ENCODE results near the gene FOXR1. TPM values are rescaled to one million over a fixed set of nuclear protein-coding genes. Genes with fewer than 3 reads are reported as not detected.

The FOXR1 gene
- total and polyA plus RNA-seq, 7 experiments from 2014 or later = not detected

DNA sequence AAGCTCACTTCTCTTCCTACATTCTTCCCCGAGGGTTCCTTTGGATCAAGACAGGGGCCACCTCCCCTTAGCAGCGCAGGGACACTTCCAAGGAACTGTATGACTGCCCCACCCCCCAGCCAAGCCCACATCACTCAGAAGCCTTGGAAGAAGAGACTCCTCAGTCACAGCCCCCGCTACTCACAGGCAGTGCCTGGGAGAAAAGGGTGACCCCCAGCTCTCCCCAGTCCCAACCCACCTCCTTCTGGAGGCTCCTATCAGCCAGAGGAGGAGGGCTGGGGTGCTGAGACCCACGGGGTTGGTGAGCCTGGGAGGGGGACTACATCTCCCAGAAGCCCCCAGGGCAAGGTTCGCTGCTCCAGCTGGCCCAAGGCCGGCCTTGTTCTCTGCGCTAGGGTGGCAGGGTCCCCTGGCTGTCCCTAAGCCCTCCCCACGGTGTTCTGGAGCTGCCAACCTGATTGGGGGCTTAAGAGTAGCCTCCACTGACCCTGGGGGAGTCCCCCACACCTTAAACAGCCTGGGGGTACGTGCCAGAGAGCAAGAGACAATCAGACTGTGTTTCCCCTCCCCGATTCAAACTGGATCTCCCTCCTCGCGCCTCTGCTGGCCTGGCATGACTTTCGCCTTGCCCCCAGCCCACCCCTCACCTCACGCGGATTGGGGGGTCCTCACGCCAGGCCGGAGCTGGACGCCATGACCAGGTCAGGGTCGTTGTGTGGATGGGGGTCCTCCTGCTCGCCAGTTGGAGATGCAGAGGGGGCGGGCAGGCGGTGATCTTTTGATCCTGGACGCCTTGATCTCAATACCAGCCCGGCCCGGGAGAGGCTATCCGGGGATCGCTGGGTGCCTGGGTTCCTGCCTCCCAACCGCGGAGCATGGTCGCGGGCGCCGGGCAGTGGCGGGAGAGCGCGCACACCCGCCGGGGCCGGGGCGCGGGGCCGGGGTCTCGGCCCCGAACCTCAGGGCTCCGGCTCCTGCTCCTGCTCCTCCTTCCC is 46.7 kb upstream of the FOXR1 start:
- intact Hi-C loops (cut with micrococcal nuclease) = loop anchor here (1.0 to 5.0 kb wide), 8 partner anchors 11 to 703 kb away; partner anchors contain the start of genes KMT2A (in 2 of the 2), ARCN1 (in 1 of the 2), CD3D (in 1 of the 2) and CD3G (in 1 of the 2)
- H3K4me3 ChIP-seq (ENCODE audit: low read length) = peak overlapping the region; percentile 99
- no peaks in the 10 kb centered on the region for H3K9me3 ChIP-seq (ENCODE audit: control insufficient read depth in 2 of 3, low read length in 3 of 3)
- no peak for ATAC-seq
- peaks cover 0 to 5% (median 0%) of the 10 kb centered on the region in 11 donors for H3K9me3 Mint-ChIP-seq
- ChIA-PET CTCF (interaction anchor here (0.5 to 2.3 kb wide), 8 partner anchors 15 to 134 kb away, joined by 3 to 10 read pairs (median 5); partner anchors contain the start of gene DDX6), POLR2A (interaction anchor here (0.5 to 3.5 kb wide), 13 partner anchors 13 to 469 kb away, joined by 3 to 21 read pairs (median 5); partner anchors contain the start of gene DPAGT1)
- H3K27ac ChIP-seq (ENCODE audit: low read depth, low read length) = peak overlapping the region; percentile 96
- DNase-seq = peak in 8 of 9 donors; percentile 8 to 67 (median 56)
- peaks cover 0 to 36% (median 0%) of the 10 kb centered on the region in 3 experiments for H3K36me3 ChIP-seq (ENCODE audit: control insufficient read depth in 2 of 3, insufficient read depth in 3 of 3, low read length in 3 of 3)
- no peaks in the 10 kb centered on the region for H3K27me3 ChIP-seq (ENCODE audit: control insufficient read depth in 2 of 2, insufficient read depth in 2 of 2, low read length in 2 of 2)
- H3K4me3 Mint-ChIP-seq = peak overlapping the region; percentile 91 to 99 (median 95)
- H3K36me3 Mint-ChIP-seq = peaks cover 0 to 22% (median 20%) of the 10 kb centered on the region in 5 donors
- peaks cover 27 to 45% of the 10 kb centered on the region in 2 donors for H3K4me1 ChIP-seq (ENCODE audit: control insufficient read depth in 2 of 2, insufficient read depth in 2 of 2, low read length in 2 of 2)
- peak overlapping the region; percentile 71 to 100 (median 98) for H3K27ac Mint-ChIP-seq
- peaks cover 34 to 59% (median 39%) of the 10 kb centered on the region in 7 donors for H3K4me1 Mint-ChIP-seq
- peaks cover 0 to 2% (median 0%) of the 10 kb centered on the region in 5 donors for H3K27me3 Mint-ChIP-seq

DNA sequence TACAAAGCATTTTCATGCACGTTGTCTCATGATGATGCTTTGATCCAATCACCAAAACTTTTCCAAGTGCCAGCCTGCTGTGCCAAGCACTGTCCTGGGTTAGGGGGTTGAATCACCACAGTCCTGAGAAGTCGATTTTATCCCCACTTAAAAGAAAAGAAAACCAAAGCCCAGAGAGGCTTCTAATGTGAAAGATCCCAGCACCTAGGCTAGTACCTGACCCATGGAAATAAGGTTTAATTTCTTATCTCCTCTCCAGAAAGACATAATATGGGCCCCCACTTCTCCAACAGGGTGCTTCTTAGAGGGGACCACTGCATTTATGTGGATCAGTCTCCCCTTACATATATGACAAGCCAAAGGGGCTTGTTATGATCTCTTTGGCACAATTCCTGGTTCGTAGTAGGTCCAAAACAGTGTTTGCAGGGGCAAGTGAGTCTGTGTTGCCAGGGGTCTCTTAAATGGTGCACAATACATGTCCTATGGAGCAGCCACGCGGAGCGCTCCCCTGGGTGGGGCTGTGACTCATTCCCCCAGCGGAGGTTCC is 43.9 kb upstream of the FOXR1 start:
- Histone ChIP-seq H3K27me3 (ENCODE audit: control insufficient read depth in 2 of 2, insufficient read depth in 2 of 2, low read length in 2 of 2) (no peaks in the 10 kb centered on the region), H3K9me3 (ENCODE audit: control insufficient read depth in 2 of 3, low read length in 3 of 3) (no peaks in the 10 kb centered on the region), H3K4me1 (ENCODE audit: control insufficient read depth in 2 of 2, insufficient read depth in 2 of 2, low read length in 2 of 2) (peaks cover 29 to 30% of the 10 kb centered on the region in 2 donors), H3K4me3 (ENCODE audit: low read length) (peak overlapping the region; percentile 99), H3K27ac (ENCODE audit: low read depth, low read length) (peak overlapping the region; percentile 96), H3K36me3 (ENCODE audit: control insufficient read depth in 2 of 3, insufficient read depth in 3 of 3, low read length in 3 of 3) (peaks cover 0 to 29% (median 0%) of the 10 kb centered on the region in 3 experiments)
- Mint-ChIP-seq H3K4me1 (peaks cover 25 to 56% (median 40%) of the 10 kb centered on the region in 7 donors), H3K9me3 (peaks cover 0 to 7% (median 0%) of the 10 kb centered on the region in 11 donors), H3K27ac (peak overlapping the region; percentile 93 to 100 (median 99)), H3K27me3 (peaks cover 0 to 2% (median 0%) of the 10 kb centered on the region in 5 donors), H3K36me3 (peaks cover 0 to 17% (median 14%) of the 10 kb centered on the region in 5 donors), H3K4me3 (peak overlapping the region; percentile 86 to 98 (median 95))
- ATAC-seq (no peak), DNase-seq (no peak)
- intact Hi-C loops (cut with micrococcal nuclease) = loop anchor here (1.0 to 5.0 kb wide), 19 partner anchors 13 to 705 kb away; partner anchors contain the start of genes DDX6 (in 2 of the 2), KMT2A (in 2 of the 2), RPS25 (in 2 of the 2) and TRAPPC4 (in 2 of the 2)
- ChIA-PET CTCF (interaction anchor here (0.6 to 2.4 kb wide), 2 partner anchors 138 to 139 kb away, joined by 3 to 10 read pairs; partner anchors contain the start of gene DDX6), POLR2A (interaction anchor here (0.6 to 5.0 kb wide), 8 partner anchors 12 to 945 kb away, joined by 3 to 76 read pairs (median 4); partner anchors contain the start of genes DDX6 and UPK2)

GRCh38 chr11:118928101-118928869 is 43.3 kb upstream of the FOXR1 start:
- peak; percentile 79 for ATAC-seq
- intact Hi-C loops (cut with micrococcal nuclease) = loop anchor here (1.0 to 5.0 kb wide), 19 partner anchors 14 to 706 kb away; partner anchors contain the start of genes DDX6 (in 2 of the 2), KMT2A (in 2 of the 2), RPS25 (in 2 of the 2) and TRAPPC4 (in 2 of the 2)
- Histone ChIP-seq H3K9me3 (ENCODE audit: control insufficient read depth in 2 of 3, low read length in 3 of 3) (no peaks in the 10 kb centered on the region), H3K27me3 (ENCODE audit: control insufficient read depth in 2 of 2, insufficient read depth in 2 of 2, low read length in 2 of 2) (no peaks in the 10 kb centered on the region), H3K27ac (ENCODE audit: low read depth, low read length) (peak overlapping the region; percentile 96), H3K4me3 (ENCODE audit: low read length) (peak overlapping the region; percentile 81), H3K4me1 (ENCODE audit: control insufficient read depth in 2 of 2, insufficient read depth in 2 of 2, low read length in 2 of 2) (peaks cover 25 to 34% of the 10 kb centered on the region in 2 donors), H3K36me3 (ENCODE audit: control insufficient read depth in 2 of 3, insufficient read depth in 3 of 3, low read length in 3 of 3) (peaks cover 0 to 23% (median 0%) of the 10 kb centered on the region in 3 experiments)
- Mint-ChIP-seq H3K9me3 (peaks cover 0 to 7% (median 0%) of the 10 kb centered on the region in 11 donors), H3K4me1 (peaks cover 30 to 56% (median 46%) of the 10 kb centered on the region in 7 donors), H3K36me3 (peaks cover 0 to 17% (median 9%) of the 10 kb centered on the region in 5 donors), H3K4me3 (peak overlapping the region; percentile 86 to 98 (median 95)), H3K27ac (peak overlapping the region; percentile 93 to 100 (median 99)), H3K27me3 (peaks cover 0 to 2% (median 0%) of the 10 kb centered on the region in 5 donors)
- DNase-seq = peak; percentile 89 to 99 (median 97)
- CTCF ChIA-PET = interaction anchor here (0.6 to 1.5 kb wide), 4 partner anchors 17 to 476 kb away, joined by 3 read pairs; no protein-coding TSS in a partner anchor
- POLR2A ChIA-PET = interaction anchor here (0.6 to 5.0 kb wide), 8 partner anchors 12 to 243 kb away, joined by 3 to 76 read pairs (median 4); partner anchors contain the start of genes DDX6 and UPK2

DNA sequence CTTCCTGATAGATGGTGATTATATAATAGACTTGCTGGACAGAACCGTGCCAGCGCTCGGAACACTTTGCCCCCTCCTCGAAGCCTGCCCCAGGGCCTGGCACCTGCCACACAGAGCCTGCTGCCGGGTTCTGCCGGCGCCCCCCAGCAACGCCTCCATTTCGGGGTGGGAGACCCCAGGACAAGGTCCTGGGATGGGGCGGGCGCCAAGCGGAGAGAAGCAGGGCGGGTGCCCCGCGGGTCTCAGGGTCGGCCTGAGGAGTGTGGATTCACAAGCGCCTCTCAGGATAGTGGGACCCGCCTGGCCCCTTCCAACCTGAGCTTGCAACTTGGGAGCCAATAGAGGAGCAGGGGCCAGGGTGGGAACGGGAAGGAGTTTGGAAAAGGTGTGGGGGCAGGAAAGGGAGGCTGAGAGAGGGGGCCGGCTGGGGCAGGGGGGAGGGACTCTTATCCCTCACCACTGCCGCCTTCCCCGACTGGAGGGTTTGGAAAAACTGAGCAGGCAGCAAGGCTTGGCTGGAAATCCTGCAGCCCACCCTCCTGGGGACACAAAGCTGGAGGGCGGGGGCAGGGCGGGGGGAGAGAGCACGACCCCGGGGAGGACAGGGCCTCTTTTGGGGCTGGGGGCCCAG is 42.6 kb upstream of the FOXR1 start:
- ChIA-PET CTCF (interaction anchor here (0.6 to 1.5 kb wide), 4 partner anchors 17 to 477 kb away, joined by 3 read pairs; no protein-coding TSS in a partner anchor), POLR2A (interaction anchor here (1.0 to 5.0 kb wide), 8 partner anchors 11 to 244 kb away, joined by 3 to 76 read pairs (median 4); partner anchors contain the start of genes DDX6 and UPK2)
- ATAC-seq = peak; percentile 1
- Mint-ChIP-seq H3K9me3 (peaks cover 0 to 7% (median 0%) of the 10 kb centered on the region in 11 donors), H3K4me3 (peak overlapping the region; percentile 86 to 98 (median 95)), H3K27ac (peak overlapping the region; percentile 93 to 100 (median 99)), H3K27me3 (peaks cover 0 to 2% (median 0%) of the 10 kb centered on the region in 5 donors), H3K4me1 (peaks cover 27 to 54% (median 50%) of the 10 kb centered on the region in 7 donors), H3K36me3 (peaks cover 0 to 11% (median 2%) of the 10 kb centered on the region in 5 donors)
- Histone ChIP-seq H3K9me3 (ENCODE audit: control insufficient read depth in 2 of 3, low read length in 3 of 3) (no peaks in the 10 kb centered on the region), H3K4me3 (ENCODE audit: low read length) (peak overlapping the region; percentile 81), H3K36me3 (ENCODE audit: control insufficient read depth in 2 of 3, insufficient read depth in 3 of 3, low read length in 3 of 3) (peaks cover 0 to 17% (median 0%) of the 10 kb centered on the region in 3 experiments), H3K27me3 (ENCODE audit: control insufficient read depth in 2 of 2, insufficient read depth in 2 of 2, low read length in 2 of 2) (no peaks in the 10 kb centered on the region), H3K4me1 (ENCODE audit: control insufficient read depth in 2 of 2, insufficient read depth in 2 of 2, low read length in 2 of 2) (peaks cover 25 to 36% of the 10 kb centered on the region in 2 donors), H3K27ac (ENCODE audit: low read depth, low read length) (peak overlapping the region; percentile 96)
- intact Hi-C loops (cut with micrococcal nuclease) = loop anchor here (1.0 to 5.0 kb wide), 19 partner anchors 15 to 707 kb away; partner anchors contain the start of genes DDX6 (in 2 of the 2), KMT2A (in 2 of the 2), RPS25 (in 2 of the 2) and TRAPPC4 (in 2 of the 2)
- DNase-seq = peak in 1 of 9 donors; percentile 36

Measured in naive thymus-derived CD4-positive, alpha-beta T cell (primary cell).